Activated naive CD4-positive, alpha-beta T cell treated with anti-CD3 and anti-CD28 coated beads, Interleukin-2, amount 50 U/mL, for 16 hours (primary cell): ENCODE results near the gene SPHK2.

Experiments used
- DNase-seq: peaks from one replicate; pipeline ENCODE4 v3.0.0-alpha.2; 2020

The SPHK2 gene

DNA sequence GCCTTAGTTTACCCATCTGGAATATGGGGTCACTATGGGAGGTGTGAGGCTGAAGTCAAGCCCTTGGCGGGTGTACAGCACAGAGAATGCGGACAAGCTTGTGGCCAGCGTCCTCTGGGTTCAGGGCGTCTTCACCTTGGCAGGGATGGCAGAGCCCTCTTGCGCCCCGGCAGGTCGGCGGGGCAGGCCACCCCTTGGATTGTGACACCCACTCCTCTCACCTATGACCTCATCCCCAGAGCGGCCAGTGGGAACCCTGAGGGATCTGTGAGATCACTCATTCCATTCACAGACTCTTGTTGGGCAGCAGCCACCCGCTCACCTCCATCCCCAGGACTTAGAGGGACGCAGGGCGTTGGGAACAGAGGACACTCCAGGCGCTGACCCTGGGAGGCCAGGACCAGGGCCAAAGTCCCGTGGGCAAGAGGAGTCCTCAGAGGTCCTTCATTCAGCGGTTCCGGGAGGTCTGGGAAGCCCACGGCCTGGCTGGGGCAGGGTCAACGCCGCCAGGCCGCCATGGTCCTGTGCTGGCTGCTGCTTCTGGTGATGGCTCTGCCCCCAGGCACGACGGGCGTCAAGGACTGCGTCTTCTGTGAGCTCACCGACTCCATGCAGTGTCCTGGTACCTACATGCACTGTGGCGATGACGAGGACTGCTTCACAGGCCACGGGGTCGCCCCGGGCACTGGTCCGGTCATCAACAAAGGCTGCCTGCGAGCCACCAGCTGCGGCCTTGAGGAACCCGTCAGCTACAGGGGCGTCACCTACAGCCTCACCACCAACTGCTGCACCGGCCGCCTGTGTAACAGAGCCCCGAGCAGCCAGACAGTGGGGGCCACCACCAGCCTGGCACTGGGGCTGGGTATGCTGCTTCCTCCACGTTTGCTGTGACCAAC, 12.6 kb upstream of the SPHK2 start, which contains the start of gene SPACA4:
TSS of gene SPACA4 (plus strand) at position 280 of the 896 bp plus-strand sequence. CDS start at position 517, 237 bp downstream.
- DNase-seq = no peak

- DNase-seq = no peak
Measured at GRCh38 chr19:48607359-48607755, 11.9 kb upstream of the SPHK2 start.

- DNase-seq = peak; percentile 50
Measured at GRCh38 chr19:48608798-48609263, 10.5 kb upstream of the SPHK2 start.

DNA sequence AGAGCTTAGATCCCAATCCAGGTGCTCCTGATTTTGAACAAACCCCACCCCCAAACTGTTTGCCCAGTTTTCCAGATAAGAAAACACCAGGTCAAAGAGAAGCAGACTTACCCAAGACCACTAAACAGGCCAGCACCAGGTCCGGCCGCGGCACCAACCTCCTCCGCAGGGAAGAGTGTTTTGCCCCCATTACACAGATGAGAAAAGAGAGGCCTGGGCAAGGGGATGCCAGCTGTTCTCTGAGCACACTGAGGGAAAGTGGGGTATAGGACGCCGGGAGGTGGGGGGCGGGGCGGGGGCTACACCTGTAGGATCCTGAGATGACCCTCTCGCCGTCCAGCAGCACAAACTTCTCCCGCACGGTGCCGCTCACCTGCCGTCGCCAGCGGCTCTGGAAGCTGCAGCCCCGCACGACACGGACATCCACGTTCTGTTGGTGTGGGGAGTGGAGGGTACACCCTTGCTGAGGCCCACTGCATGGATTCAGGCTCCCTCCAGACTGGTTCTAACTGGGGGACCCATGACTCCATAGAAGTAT, 9.7 kb upstream of the SPHK2 start:
- no peak for DNase-seq

GRCh38 chr19:48611872-48612271, 7.4 kb upstream of the SPHK2 start:
- no peak for DNase-seq

DNA sequence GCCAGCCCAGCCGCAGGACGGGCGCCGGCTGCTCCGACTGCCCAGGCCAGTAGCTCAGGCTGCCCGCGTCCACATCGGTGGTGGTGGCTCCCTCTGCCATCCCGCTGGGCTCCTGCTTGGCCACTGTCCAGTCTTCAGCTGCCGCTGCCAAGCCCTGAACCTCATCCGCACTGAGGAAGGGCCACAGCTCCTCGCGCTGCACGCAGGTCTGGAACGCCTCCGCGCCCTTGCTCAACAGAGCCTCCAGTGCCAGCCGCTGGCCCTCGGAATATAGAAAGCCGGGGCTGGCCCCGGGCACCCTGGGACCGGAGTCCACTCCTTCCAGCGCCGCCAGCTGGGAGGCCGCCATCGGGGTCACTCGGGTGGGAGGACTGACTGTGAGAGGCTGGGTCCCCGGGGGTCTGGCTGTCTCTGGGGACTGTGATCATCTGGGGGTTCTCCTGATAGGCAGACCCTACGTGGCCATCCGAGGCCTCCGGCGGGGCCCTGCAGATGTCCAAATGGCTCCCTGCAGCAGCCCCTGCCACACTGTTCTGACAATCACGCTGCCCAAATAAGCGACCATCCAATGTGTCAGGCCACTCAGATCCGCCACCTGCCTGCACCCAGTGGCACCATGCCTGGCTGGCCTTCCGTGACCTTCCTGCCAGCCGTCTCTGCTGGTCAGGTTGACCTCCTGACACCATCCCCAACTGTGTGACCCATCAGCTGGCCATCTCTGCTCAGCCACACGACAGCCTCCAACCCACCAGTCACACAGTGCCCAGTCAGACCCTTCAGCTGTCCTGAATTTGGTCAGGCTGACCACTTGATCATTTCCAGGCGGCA, 6.1 kb upstream of the SPHK2 start:
- no peak for DNase-seq

- DNase-seq = no peak
Measured at GRCh38 chr19:48613852-48614435, 5.4 kb upstream of the SPHK2 start.

- no peak for DNase-seq
Measured at GRCh38 chr19:48614436-48615230, 4.7 kb upstream of the SPHK2 start, which contains the start of gene FAM83E. Gene FAM83E, minus strand, starts transcription at chr19:48615076. Its CDS starts 1,704 bp downstream, at chr19:48613372.

DNA sequence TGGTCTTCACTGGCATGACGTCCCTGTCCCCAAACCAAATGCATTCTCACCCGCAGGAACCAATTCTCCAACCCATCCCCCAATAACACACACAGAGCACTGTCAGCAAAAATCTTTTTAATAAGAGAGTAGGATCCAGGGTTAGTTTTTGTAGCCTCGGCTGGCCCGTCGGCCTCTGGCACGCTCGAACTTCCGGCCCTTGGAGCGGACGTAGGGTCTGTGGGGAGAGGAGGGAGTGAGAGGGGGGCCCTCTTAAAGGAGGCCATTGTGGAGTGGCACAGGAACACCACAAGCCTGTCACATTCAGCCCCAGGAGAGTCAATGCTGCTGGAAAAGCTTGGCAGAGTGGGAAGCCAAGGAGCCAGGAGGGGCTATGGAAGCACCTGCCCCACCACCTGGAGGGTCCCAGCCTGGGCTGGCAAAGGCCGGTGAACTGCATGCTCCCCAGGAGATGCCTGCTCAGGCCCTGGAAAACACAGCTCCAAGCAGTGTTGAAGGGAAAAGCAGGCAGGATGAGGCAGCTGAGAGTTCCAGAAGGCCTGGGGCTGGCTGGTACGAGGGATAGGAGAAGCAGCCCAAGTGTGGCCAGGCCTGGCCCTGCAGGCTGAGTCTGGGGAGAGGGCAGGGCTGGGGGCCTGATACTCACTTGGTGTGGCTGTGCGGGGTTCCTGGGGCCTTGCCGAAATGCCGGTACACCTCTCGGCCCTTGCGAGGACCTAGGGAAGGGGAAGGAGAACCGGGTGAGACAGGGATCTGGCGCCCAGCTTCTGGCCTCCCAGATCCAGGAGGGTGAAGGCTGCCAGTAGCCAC, 3.9 kb upstream of the SPHK2 start:
- no peak for DNase-seq

DNA sequence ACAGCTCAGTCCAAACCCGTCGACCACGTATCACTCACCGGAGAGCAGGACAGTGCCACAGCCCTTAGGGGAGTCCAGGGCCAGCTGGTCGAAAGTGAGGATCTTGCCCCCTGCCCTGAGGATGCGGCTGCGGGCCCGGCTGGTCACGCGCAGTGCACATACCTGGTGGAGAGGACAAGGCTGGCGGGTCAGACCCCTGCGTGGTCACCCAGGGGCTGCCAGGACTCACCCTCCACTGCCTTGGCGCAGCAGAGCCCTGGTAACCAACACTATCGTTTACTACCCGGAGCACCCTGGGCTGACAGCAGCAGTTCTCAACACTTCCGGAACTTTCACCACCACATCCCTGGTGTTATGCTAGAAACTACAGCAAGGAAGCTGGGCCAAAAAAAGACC, 3.3 kb upstream of the SPHK2 start:
- DNase-seq = no peak

DNA sequence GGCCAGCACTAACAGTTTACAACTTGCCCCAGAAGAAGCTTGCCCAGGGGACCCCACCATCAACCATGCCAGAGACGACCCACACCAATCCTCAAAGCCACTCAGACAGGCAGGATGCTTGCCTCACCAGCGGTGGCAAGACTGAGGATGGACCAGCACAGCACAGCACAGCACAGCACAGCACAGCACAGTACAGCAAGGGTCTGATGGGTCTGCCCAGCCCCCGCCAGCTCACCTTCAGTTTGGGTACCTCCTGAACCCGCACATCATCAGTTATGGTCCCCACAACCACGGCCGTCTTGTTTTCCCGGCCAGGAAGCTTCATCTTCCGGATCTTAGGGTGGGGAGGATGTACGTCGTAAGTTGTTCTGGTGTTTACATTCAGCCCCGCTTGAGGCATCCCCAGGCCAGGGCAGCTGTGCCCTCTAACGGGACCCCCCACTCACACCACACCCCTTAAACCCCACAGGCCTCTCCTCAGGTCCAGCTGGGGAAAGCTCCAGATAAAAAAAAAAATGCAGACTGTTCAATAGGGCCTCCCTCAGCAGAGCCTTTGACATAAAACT, 2.7 kb upstream of the SPHK2 start:
- DNase-seq = no peak

- DNase-seq = no peak
Measured at GRCh38 chr19:48617146-48617937, 2.0 kb upstream of the SPHK2 start.

DNA sequence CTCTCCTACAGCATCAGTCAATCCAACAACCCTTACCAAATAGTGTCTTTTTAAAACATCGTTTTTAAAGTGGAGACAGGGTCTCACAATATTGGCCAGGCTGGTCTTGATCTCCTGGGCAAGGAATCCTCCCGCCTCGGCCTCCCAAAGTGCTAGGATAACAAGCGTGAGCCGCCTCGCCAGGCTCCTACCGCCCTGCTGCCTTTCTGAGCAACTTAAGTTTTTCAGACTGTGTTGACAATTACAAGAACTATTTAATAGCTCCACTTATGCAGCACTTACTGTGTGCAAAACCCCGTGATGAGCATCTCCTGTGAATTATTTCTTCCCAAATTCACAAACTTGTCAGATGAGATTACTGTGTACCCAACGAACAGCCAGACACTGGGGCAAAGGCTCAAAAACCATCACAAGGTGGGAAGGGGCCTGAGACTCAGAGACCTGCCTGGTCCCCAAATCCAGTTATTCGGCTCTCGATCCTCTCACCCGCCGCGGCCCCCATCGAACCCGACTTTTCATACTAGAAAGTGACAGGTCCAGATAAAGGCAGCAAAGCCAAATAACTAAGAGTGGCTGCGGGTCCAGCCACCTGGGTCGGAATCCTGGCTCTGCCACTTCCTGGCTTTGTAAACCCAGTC, 909 bp upstream of the SPHK2 start:
- DNase-seq = no peak

GRCh38 chr19:48619692-48620585, 633 bp downstream of the SPHK2 start:
- DNase-seq = no peak

GRCh38 chr19:48623556-48624066, 4.3 kb downstream of the SPHK2 start:
- DNase-seq = no peak

DNA sequence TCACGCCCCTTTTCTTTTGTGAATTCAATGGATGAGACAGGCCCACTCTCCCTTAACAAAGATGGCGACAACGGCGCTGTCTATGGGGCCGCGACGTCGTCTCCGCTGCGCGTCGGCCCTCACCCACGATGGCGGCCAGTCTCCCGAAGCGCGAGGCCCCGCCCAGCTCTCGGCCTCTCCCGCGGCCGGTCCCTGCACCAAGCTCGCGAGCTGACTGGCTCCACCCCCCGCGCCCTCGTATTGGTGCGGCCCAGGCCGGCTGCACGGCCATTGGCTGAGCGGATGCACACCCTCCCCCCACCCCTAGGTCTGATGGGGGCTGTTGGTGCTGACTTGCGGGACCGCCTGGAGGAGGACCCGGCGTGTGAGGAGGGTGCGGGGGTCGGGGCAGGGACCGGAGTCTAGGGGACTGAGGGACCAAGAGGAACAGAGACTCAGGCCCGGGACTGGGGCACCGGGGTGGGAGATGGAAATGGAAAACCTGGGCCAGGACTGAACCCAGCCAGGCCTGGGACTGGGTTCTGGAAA, 4.8 kb downstream of the SPHK2 start:
- peak; percentile 99 for DNase-seq

DNA sequence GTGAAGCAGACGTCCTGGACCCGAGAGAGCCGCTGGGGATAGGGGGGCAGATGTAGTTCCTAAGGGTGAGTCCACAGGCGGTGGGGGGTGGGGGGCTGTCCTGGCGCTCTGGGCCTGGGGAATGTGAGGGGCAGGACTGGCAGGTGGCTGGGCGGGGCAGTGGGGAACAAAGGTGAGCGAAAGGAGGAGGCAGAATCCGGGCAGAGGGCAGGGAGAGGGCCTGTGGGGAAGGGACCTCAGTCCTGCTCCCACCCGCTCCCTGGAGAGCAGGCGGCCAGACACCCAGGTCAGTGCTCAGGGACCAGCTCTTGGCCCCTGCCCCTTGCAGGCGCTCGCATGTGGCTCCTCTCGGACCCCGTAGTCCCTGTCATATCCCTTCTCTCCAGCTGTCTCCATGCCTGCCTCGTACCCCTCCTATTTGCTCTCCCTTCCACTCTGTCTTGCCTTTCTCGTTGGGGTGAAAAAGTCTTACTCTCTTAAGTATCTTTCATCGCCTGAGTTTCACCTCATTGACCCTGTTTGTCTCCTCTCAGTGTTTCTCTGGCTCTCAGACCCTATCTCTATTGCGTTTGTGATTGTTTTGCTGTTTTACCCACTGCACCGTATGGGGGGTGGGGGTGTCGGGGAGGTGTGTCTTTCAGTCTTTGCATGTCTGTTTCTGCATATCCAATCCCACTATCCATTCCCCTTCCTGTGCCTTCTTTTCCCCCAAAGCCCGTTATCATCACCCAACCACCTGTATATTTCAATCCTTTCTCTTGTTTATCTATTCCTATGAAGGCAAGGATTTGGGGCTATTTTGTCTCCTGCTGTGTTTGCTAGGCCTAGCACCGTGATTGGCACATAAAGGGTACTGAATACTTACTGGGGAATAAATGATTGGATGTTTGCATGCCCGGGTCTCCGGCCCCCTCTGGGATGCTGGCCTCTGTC, 5.8 kb downstream of the SPHK2 start:
- no peak for DNase-seq
